ENCODE data around the gene CFAP299.
A peak's percentile ranks its signal among the peaks of the same experiment; 100 is the strongest.

The CFAP299 gene

GRCh38 chr4:80495865-80496264 lies 160.3 kb downstream of the CFAP299 start:
- DNase-seq (ENCODE audit: low spot score), result no peak
- no peak for FAIRE-seq

GRCh38 chr4:80498725-80499124 lies 163.2 kb downstream of the CFAP299 start:
- DNase-seq (ENCODE audit: low spot score), result no peak
- FAIRE-seq, result no peak

GRCh38 chr4:80500613-80501012 lies 165.1 kb downstream of the CFAP299 start:
- FAIRE-seq, result no peak
- no peak for DNase-seq (ENCODE audit: low spot score)

GRCh38 chr4:80507077-80507476 lies 171.5 kb downstream of the CFAP299 start:
- DNase-seq (ENCODE audit: low spot score), result no peak

GRCh38 chr4:80507507-80507906 lies 172.0 kb downstream of the CFAP299 start:
- FAIRE-seq, result no peak
- DNase-seq (ENCODE audit: low spot score), result no peak

More at GRCh38 chr4:80507077-80507476, 171.5 kb downstream of the CFAP299 start:
- FAIRE-seq, result no peak

GRCh38 chr4:80515496-80515895 lies 180.0 kb downstream of the CFAP299 start:
- DNase-seq (ENCODE audit: low spot score) (no peak), FAIRE-seq (no peak)

GRCh38 chr4:80521438-80521837 lies 185.9 kb downstream of the CFAP299 start:
- no peak for FAIRE-seq
- no peak for DNase-seq (ENCODE audit: low spot score)

GRCh38 chr4:80526697-80527096 lies 191.2 kb downstream of the CFAP299 start:
- no peak for DNase-seq (ENCODE audit: low spot score)
- FAIRE-seq, result no peak

- FAIRE-seq, result no peak
These were observed 193.5 kb downstream of the CFAP299 start for GRCh38 chr4:80529026-80529425.

GRCh38 chr4:80532674-80533333 lies 197.3 kb downstream of the CFAP299 start:
- DNase-seq (ENCODE audit: low spot score), result no peak
- no peak for FAIRE-seq

More at GRCh38 chr4:80529026-80529425, 193.5 kb downstream of the CFAP299 start:
- no peak for DNase-seq (ENCODE audit: low spot score)

- FAIRE-seq (no peak), DNase-seq (ENCODE audit: low spot score) (no peak)
These were observed 200.0 kb downstream of the CFAP299 start for GRCh38 chr4:80535551-80535950.

- FAIRE-seq (peak; percentile 82), DNase-seq (ENCODE audit: low spot score) (peak; percentile 14)
These were observed 202.9 kb downstream of the CFAP299 start for GRCh38 chr4:80538276-80538926.

GRCh38 chr4:80539190-80539589 lies 203.7 kb downstream of the CFAP299 start:
- DNase-seq (ENCODE audit: low spot score) (no peak), FAIRE-seq (no peak)

GRCh38 chr4:80540349-80540748 lies 204.8 kb downstream of the CFAP299 start:
- DNase-seq (ENCODE audit: low spot score) (no peak), FAIRE-seq (no peak)

- no peak for FAIRE-seq
- no peak for DNase-seq (ENCODE audit: low spot score)
These were observed 205.4 kb downstream of the CFAP299 start for GRCh38 chr4:80540785-80541469.

- no peak for FAIRE-seq
- DNase-seq (ENCODE audit: low spot score), result no peak
These were observed 207.2 kb downstream of the CFAP299 start for GRCh38 chr4:80542747-80543146.

GRCh38 chr4:80560337-80560736 lies 224.8 kb downstream of the CFAP299 start:
- no peak for FAIRE-seq
- DNase-seq (ENCODE audit: low spot score), result no peak

GRCh38 chr4:80566203-80566872 lies 230.8 kb downstream of the CFAP299 start:
- no peak for DNase-seq (ENCODE audit: low spot score)
- FAIRE-seq, result no peak

- FAIRE-seq (no peak), DNase-seq (ENCODE audit: low spot score) (no peak)
These were observed 233.4 kb downstream of the CFAP299 start for GRCh38 chr4:80568891-80569290.

GRCh38 chr4:80576796-80577195 lies 241.3 kb downstream of the CFAP299 start:
- FAIRE-seq (no peak), DNase-seq (ENCODE audit: low spot score) (no peak)

GRCh38 chr4:80578001-80578400 lies 242.5 kb downstream of the CFAP299 start:
- peak; percentile 8 for DNase-seq (ENCODE audit: low spot score)

GRCh38 chr4:80585542-80585941 lies 250.0 kb downstream of the CFAP299 start:
- FAIRE-seq (no peak), DNase-seq (ENCODE audit: low spot score) (no peak)

More at GRCh38 chr4:80578001-80578400, 242.5 kb downstream of the CFAP299 start:
- FAIRE-seq, result peak; percentile 81

Data from RCC 7860 (cell line).